Caco-2 (cell line): ENCODE measurements around the gene CORO2B. TPM values are rescaled to one million over a fixed set of nuclear protein-coding genes. Genes with fewer than 3 reads are reported as not detected.
"Not testable (repeated sequence)": the region's sequence is repeated elsewhere in the genome, so short reads cannot be mapped to it uniquely, and the experiment has no call there.

ENCODE experiments used
- BruUV-seq: library from RNA; stranded (reverse); fragments of 400-500 nt; replicated peaks from 2 replicates; lab custom pipeline; 2021; lab: Mats Ljungman, UMichigan
- CTCF ChIA-PET: fragments of 300-600 bp; sonication (Branson Sonifier 250); formaldehyde crosslinking; loops from one replicate; lab custom pipeline; 2022; ENCODE audit warnings: antibody characterized with exemption; lab: Charles Lee
- POLR2A ChIA-PET: fragments of 300-600 bp; sonication (Branson Sonifier 250); formaldehyde crosslinking; loops from one replicate; lab custom pipeline; 2022; ENCODE audit warnings: antibody characterized with exemption; lab: Charles Lee
- DNase-seq, 2 experiments: peaks; one replicate each; pipeline versions ENCODE4 v3.0.0 to v3.0.0-alpha.2; 2020 to 2022
- H3K27me3 ChIP-seq: replicated peaks from 2 replicates; pipeline ENCODE4 v1.6.0; 2011; ENCODE audit warnings: low read length; ENCODE audit not compliant: control insufficient read depth, insufficient read depth
- H3K36me3 ChIP-seq: 2 replicates; pipeline ENCODE4 v1.5.1; 2011; ENCODE audit warnings: low read length; ENCODE audit not compliant: control insufficient read depth, insufficient read depth
- H3K4me1 ChIP-seq: fragments of 250-450 bp; sonication (Bioruptor Pico); 2 replicates; pipeline ENCODE4 v1.5.1; 2020; ENCODE audit warnings: mild to moderate bottlenecking
- H3K4me3 ChIP-seq: 2 replicates; pipeline ENCODE4 v1.5.1; 2011; ENCODE audit warnings: low read depth, mild to moderate bottlenecking, control low read depth, low read length
- H3K9me3 ChIP-seq: fragments of 250-450 bp; sonication (Bioruptor Pico); 2 replicates; pipeline ENCODE4 v1.5.1; 2020; ENCODE audit warnings: mild to moderate bottlenecking, moderate library complexity
- H3K27ac Mint-ChIP-seq: one replicate; pipeline ENCODE4 v1.8.0; 2022; ENCODE audit warnings: mixed read lengths; ENCODE audit not compliant: unreplicated experiment
- H3K27me3 Mint-ChIP-seq: one replicate; pipeline ENCODE4 v1.8.0; 2022; ENCODE audit warnings: mixed read lengths; ENCODE audit not compliant: insufficient read depth, unreplicated experiment
- H3K36me3 Mint-ChIP-seq: one replicate; pipeline ENCODE4 v1.8.0; 2022; ENCODE audit warnings: mild to moderate bottlenecking, mixed read lengths; ENCODE audit not compliant: insufficient read depth, unreplicated experiment
- H3K4me1 Mint-ChIP-seq: one replicate; pipeline ENCODE4 v1.8.0; 2022; ENCODE audit warnings: low read depth, mixed read lengths; ENCODE audit not compliant: unreplicated experiment
- H3K4me3 Mint-ChIP-seq: one replicate; pipeline ENCODE4 v1.8.0; 2022; ENCODE audit warnings: mild to moderate bottlenecking, moderate library complexity, mixed read lengths; ENCODE audit not compliant: unreplicated experiment
- H3K9me3 Mint-ChIP-seq: one replicate; pipeline ENCODE4 v1.8.0; 2022; ENCODE audit warnings: mixed read lengths; ENCODE audit not compliant: unreplicated experiment
- intact Hi-C: fragments of 100-400 bp; cut with micrococcal nuclease; formaldehyde crosslinking; loops from one replicate; pipeline ENCODE4 v1.10.0; 2022; ENCODE audit not compliant: unreplicated experiment
- total RNA-seq: library from RNA; stranded (reverse); gene quantifications from 2 replicates; pipeline ENCODE4 v1.2.3, GENCODE V29; 2022
- TF ChIP-seq, protein P1 (sequence below), 2 experiments: fragments of 200-600 bp in 1 of 2; IDR thresholded peaks; 1 replicate in 1 of 2; 2 replicates in 1 of 2; pipeline versions ENCODE4 v1.5.1 to v1.8.0; 2011 to 2022; ENCODE audit warnings: antibody characterized with exemption in 1 of 2, control low read depth in 1 of 2, inconsistent platforms in 1 of 2, low read depth in 1 of 2, low read length in 1 of 2, mild to moderate bottlenecking in 1 of 2, moderate library complexity in 1 of 2; ENCODE audit not compliant: insufficient read depth in 1 of 2, severe bottlenecking in 1 of 2, unreplicated experiment in 1 of 2

Gene CORO2B
- total RNA-seq, 1 experiment from 2014 or later: 0.25 TPM

DNA sequence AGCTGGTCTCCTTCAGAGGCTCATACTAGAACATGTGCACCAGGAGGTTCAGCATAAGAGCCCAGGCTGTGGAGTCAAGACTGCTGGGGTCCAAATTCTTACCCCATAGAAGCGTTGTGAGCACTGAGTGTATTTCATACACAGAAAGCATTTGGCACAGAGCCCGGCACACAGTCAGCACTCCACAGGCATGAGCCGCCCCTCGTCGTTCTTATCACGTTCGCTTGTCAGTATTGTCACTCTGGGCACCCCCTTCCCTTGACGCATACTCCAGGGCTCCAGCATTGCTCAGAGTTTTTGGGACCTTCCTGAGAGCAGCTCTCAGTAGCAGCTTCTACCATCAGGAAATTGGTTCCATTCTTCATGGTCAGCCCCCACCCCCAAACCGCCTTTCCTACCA, 25.2 kb downstream of the CORO2B start:
- no peaks in the 10 kb centered on the region for H3K36me3 ChIP-seq
- no peaks in the 10 kb centered on the region for H3K9me3 Mint-ChIP-seq
- TF ChIP-seq, protein P1, sequence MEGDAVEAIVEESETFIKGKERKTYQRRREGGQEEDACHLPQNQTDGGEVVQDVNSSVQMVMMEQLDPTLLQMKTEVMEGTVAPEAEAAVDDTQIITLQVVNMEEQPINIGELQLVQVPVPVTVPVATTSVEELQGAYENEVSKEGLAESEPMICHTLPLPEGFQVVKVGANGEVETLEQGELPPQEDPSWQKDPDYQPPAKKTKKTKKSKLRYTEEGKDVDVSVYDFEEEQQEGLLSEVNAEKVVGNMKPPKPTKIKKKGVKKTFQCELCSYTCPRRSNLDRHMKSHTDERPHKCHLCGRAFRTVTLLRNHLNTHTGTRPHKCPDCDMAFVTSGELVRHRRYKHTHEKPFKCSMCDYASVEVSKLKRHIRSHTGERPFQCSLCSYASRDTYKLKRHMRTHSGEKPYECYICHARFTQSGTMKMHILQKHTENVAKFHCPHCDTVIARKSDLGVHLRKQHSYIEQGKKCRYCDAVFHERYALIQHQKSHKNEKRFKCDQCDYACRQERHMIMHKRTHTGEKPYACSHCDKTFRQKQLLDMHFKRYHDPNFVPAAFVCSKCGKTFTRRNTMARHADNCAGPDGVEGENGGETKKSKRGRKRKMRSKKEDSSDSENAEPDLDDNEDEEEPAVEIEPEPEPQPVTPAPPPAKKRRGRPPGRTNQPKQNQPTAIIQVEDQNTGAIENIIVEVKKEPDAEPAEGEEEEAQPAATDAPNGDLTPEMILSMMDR (IDR thresholded peaks at IDR 0.05; ENCODE audit: insufficient read depth in 1 of 2, low read depth in 1 of 2, low read length in 1 of 2, severe bottlenecking in 1 of 2, unreplicated experiment in 1 of 2): no peak
- H3K9me3 ChIP-seq: no peaks in the 10 kb centered on the region
- H3K4me3 Mint-ChIP-seq: no peak overlapping the region
- no peak for DNase-seq
- no peaks in the 10 kb centered on the region for H3K4me1 ChIP-seq
- H3K4me1 Mint-ChIP-seq: no peaks in the 10 kb centered on the region
- H3K27ac Mint-ChIP-seq: no peak overlapping the region
- no TSS peak for BruUV-seq
- CTCF ChIA-PET: no interaction called here
- H3K4me3 ChIP-seq: no peak overlapping the region
- intact Hi-C loops: no loop called here
- H3K27me3 ChIP-seq: no peaks in the 10 kb centered on the region
- H3K27me3 Mint-ChIP-seq: no peaks in the 10 kb centered on the region
- POLR2A ChIA-PET: no interaction called here
- no peaks in the 10 kb centered on the region for H3K36me3 Mint-ChIP-seq

DNA sequence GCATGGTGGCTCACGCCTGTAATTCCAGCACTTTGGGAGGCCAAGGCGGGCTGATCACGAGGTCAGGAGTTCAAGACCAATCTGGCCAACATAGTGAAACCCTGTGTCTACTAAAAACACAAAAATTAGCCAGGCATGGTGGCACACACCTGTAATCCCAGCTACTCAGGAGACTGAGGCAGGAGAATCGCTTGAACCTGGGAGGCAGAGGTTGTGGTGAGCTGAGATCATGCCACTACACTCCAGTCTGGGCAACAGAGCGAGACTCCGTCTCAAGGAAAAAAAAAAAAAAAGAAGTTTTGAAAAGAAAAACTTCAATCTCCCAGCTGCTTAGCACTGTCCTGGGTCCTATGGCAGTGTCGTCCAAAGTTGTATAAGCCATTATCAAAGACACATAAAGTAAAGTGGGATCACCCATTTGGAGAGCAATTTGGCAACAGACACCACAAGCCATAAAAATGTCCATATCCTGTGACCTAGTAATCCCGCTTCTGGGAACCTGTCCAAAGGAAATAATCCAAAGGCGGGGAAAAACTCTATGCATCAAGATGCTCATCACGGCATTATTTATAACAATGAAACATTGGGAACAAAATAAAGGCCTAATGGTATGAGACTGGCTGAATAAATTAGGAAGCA, 26.2 kb downstream of the CORO2B start:
- H3K27ac Mint-ChIP-seq, H3K4me1 ChIP-seq, BruUV-seq, H3K4me3 Mint-ChIP-seq, H3K9me3 Mint-ChIP-seq, H3K4me3 ChIP-seq, CTCF ChIA-PET, H3K4me1 Mint-ChIP-seq, H3K27me3 Mint-ChIP-seq, H3K9me3 ChIP-seq, POLR2A ChIA-PET, H3K36me3 ChIP-seq, DNase-seq, H3K27me3 ChIP-seq, H3K36me3 Mint-ChIP-seq: not testable (repeated sequence)
- intact Hi-C loops: loop anchor here (5.0 kb wide), 1 partner anchor 537 kb away; no protein-coding TSS in a partner anchor

GRCh38 chr15:68606375-68606774, 27.6 kb downstream of the CORO2B start:
- no peak overlapping the region for H3K4me3 ChIP-seq
- H3K36me3 ChIP-seq: no peaks in the 10 kb centered on the region
- no peak overlapping the region for H3K27ac Mint-ChIP-seq
- no peaks in the 10 kb centered on the region for H3K9me3 Mint-ChIP-seq
- H3K4me1 Mint-ChIP-seq: no peaks in the 10 kb centered on the region
- H3K36me3 Mint-ChIP-seq: no peaks in the 10 kb centered on the region
- H3K4me3 Mint-ChIP-seq: no peak overlapping the region
- BruUV-seq: no TSS peak
- intact Hi-C loops: loop anchor here (5.0 kb wide), 1 partner anchor 536 kb away; no protein-coding TSS in a partner anchor
- H3K9me3 ChIP-seq: no peaks in the 10 kb centered on the region
- H3K27me3 ChIP-seq: no peaks in the 10 kb centered on the region
- H3K27me3 Mint-ChIP-seq: no peaks in the 10 kb centered on the region
- ChIA-PET CTCF (no interaction called here), POLR2A (no interaction called here)
- H3K4me1 ChIP-seq: no peaks in the 10 kb centered on the region
- no peak for DNase-seq
- TF ChIP-seq, protein P1 (IDR thresholded peaks at IDR 0.05; ENCODE audit: insufficient read depth in 1 of 2, low read depth in 1 of 2, low read length in 1 of 2, severe bottlenecking in 1 of 2, unreplicated experiment in 1 of 2): no peak
